ENCODE measurements around the gene NPFFR1.
"Not testable (repeated sequence)": the region's sequence is repeated elsewhere in the genome, so short reads cannot be mapped to it uniquely, and the experiment has no call there.

The NPFFR1 gene

GRCh38 chr10:70284542-70285475 lies 1.0 kb upstream of the NPFFR1 start:
- no peak for DNase-seq

GRCh38 chr10:70283071-70283444 lies 746 bp downstream of the NPFFR1 start:
- DNase-seq, result no peak

- no peak for DNase-seq
Measured at GRCh38 chr10:70281609-70282008, 2.2 kb downstream of the NPFFR1 start.

GRCh38 chr10:70280099-70280498 lies 3.7 kb downstream of the NPFFR1 start:
- DNase-seq, result no peak

GRCh38 chr10:70277396-70278030 lies 6.3 kb downstream of the NPFFR1 start:
- DNase-seq, result no peak

- no peak for DNase-seq
Measured at GRCh38 chr10:70274643-70275042, 9.2 kb downstream of the NPFFR1 start.

GRCh38 chr10:70272925-70273316 lies 10.9 kb downstream of the NPFFR1 start:
- no peak for DNase-seq

- DNase-seq, result no peak
Measured at GRCh38 chr10:70271996-70272924, 11.5 kb downstream of the NPFFR1 start.

- DNase-seq, result no peak
Measured at GRCh38 chr10:70270952-70271351, 12.9 kb downstream of the NPFFR1 start.

GRCh38 chr10:70269741-70270140 lies 14.1 kb downstream of the NPFFR1 start:
- no peak for DNase-seq

GRCh38 chr10:70268376-70268775 lies 15.4 kb downstream of the NPFFR1 start:
- DNase-seq, result no peak

GRCh38 chr10:70267161-70267933 lies 16.5 kb downstream of the NPFFR1 start:
- DNase-seq, result no peak

- no peak for DNase-seq
Measured at GRCh38 chr10:70266701-70267100, 17.1 kb downstream of the NPFFR1 start.

- DNase-seq, result no peak
Measured at GRCh38 chr10:70266056-70266455, 17.7 kb downstream of the NPFFR1 start.

- DNase-seq, result peak; percentile 31
Measured at GRCh38 chr10:70265032-70265689, 18.6 kb downstream of the NPFFR1 start.

- DNase-seq, result no peak
Measured at GRCh38 chr10:70260734-70261133, 23.1 kb downstream of the NPFFR1 start.

GRCh38 chr10:70260259-70260658 lies 23.5 kb downstream of the NPFFR1 start:
- no peak for DNase-seq

- DNase-seq, result no peak
Measured at GRCh38 chr10:70258216-70258615, 25.6 kb downstream of the NPFFR1 start.

- not testable (repeated sequence) for DNase-seq
Measured at GRCh38 chr10:70257816-70258215, 26.0 kb downstream of the NPFFR1 start.

- DNase-seq, result no peak
Measured at GRCh38 chr10:70256463-70256862, 27.3 kb downstream of the NPFFR1 start.

All from COR-L47 (cell line).